Cardiac muscle cell (in vitro differentiated cells and primary cell): ENCODE results near the gene PCDH19. TPM values are rescaled to one million over a fixed set of nuclear protein-coding genes. Genes with fewer than 3 reads are reported as not detected.

ENCODE experiments used
- DNase-seq, 2 donors: peaks; one replicate each; pipeline versions ENCODE4 v3.0.0 to v3.0.0-alpha.2; 2010 to 2017; ENCODE audit warnings: low read depth in 1 of 2, low spot score in 1 of 2
- H3K27ac ChIP-seq: fragments of 200-600 bp; sonication (generic); 2 replicates; pipeline ENCODE4 v1.5.1; 2016
- H3K27me3 ChIP-seq: fragments of 200-600 bp; sonication (generic); 2 replicates; pipeline ENCODE4 v1.6.0; 2016; ENCODE audit warnings: control low read depth
- H3K36me3 ChIP-seq: fragments of 200-600 bp; sonication (generic); 2 replicates; pipeline ENCODE4 v1.5.1; 2016; ENCODE audit warnings: control low read depth
- H3K4me1 ChIP-seq: fragments of 200-600 bp; sonication (generic); 2 replicates; pipeline ENCODE4 v1.8.1; 2017; ENCODE audit warnings: low read depth, mild to moderate bottlenecking, mixed run types
- H3K4me3 ChIP-seq: fragments of 200-600 bp; sonication (generic); 2 replicates; pipeline ENCODE4 v1.5.1; 2016; ENCODE audit warnings: mild to moderate bottlenecking
- H3K9me3 ChIP-seq: fragments of 200-600 bp; sonication (generic); 2 replicates; pipeline ENCODE4 v1.5.1; 2017; ENCODE audit warnings: low read depth, mild to moderate bottlenecking, control low read depth
- polyA plus RNA-seq: library from polyadenylated mRNA; unstranded; fragments of >200 nt; fragmentation: Nextera tagmentation; extraction: Ambion mirVana; gene quantifications from 2 replicates; pipeline ENCODE4 v1.2.1, GENCODE V29; 2016
- total RNA-seq: library from RNA; depleted of rRNA; stranded (reverse); fragments of >200 nt; gene quantifications from 2 replicates; pipeline ENCODE4 v1.2.3, GENCODE V29; 2016
- TF ChIP-seq, protein P1 (sequence below): IDR thresholded peaks from 2 replicates; pipeline ENCODE4 v1.5.1; 2012; ENCODE audit warnings: low read depth, mild to moderate bottlenecking, low read length

Gene PCDH19
- total and polyA plus RNA-seq, 2 experiments from 2014 or later = 0.60 to 1.7 TPM

DNA sequence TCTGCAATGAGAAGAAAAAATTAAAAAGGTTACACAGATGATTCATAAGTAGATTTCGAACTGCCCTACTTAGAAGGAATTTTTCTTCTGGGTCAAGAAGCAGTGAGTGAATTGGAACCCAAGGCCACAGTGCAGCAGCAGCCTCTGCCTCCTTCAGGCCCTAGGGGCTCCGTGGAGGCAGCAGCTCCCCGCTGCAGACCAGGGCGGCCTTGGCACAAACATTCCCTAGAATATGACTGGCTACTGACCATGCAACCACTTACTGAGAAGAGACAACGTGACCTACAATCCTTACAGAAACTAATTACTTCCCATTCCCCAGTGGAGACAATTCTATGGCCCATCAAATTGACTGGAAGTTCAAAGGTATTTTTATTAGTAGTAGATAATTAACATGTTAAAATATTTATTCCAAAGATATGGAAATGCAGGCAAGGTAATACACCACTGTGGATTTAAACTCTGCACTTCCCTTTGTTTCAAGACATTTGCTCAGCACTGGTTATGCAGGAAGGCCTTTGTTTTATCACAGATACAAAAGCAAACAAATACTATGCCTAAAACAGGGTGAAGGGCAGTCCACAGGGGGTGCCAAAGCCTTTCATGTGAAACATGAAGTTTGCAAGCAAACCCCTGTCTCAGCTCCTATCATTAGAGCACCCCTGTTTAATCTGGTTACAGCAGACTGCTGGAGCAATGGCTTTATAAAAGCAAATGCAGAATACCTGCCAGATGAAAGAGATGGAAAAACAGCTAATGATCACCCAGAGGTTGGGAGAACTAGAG is 59.2 kb downstream of the PCDH19 start:
- Histone ChIP-seq H3K27ac (no peak overlapping the region), H3K36me3 (no peaks in the 10 kb centered on the region), H3K27me3 (no peaks in the 10 kb centered on the region), H3K4me1 (no peaks in the 10 kb centered on the region), H3K9me3 (no peaks in the 10 kb centered on the region), H3K4me3 (no peak overlapping the region)
- DNase-seq = no peak
- TF ChIP-seq, protein P1, sequence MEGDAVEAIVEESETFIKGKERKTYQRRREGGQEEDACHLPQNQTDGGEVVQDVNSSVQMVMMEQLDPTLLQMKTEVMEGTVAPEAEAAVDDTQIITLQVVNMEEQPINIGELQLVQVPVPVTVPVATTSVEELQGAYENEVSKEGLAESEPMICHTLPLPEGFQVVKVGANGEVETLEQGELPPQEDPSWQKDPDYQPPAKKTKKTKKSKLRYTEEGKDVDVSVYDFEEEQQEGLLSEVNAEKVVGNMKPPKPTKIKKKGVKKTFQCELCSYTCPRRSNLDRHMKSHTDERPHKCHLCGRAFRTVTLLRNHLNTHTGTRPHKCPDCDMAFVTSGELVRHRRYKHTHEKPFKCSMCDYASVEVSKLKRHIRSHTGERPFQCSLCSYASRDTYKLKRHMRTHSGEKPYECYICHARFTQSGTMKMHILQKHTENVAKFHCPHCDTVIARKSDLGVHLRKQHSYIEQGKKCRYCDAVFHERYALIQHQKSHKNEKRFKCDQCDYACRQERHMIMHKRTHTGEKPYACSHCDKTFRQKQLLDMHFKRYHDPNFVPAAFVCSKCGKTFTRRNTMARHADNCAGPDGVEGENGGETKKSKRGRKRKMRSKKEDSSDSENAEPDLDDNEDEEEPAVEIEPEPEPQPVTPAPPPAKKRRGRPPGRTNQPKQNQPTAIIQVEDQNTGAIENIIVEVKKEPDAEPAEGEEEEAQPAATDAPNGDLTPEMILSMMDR = no peak

DNA sequence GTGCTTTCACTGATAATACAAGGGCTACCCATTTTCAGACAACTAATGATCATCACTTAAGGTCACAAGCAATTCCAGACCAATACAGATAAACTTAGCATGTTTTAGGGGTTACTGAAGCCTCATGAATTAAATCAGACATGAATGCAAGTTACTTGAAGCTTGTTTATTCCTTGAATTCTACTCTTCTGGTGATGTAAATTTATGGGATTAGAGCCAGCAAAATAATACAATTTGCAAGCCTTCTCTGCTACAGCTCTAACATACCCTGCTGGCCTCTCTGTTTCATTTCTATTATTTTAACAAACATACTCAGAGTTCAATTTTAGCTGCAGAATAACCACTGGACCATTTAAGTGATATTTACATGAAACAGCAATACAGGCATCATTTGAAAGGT is 60.7 kb downstream of the PCDH19 start:
- no peak for DNase-seq
- Histone ChIP-seq H3K4me1 (no peaks in the 10 kb centered on the region), H3K9me3 (no peaks in the 10 kb centered on the region), H3K36me3 (no peaks in the 10 kb centered on the region), H3K27ac (no peak overlapping the region), H3K27me3 (no peaks in the 10 kb centered on the region), H3K4me3 (no peak overlapping the region)
- TF ChIP-seq, protein P1 = no peak

DNA sequence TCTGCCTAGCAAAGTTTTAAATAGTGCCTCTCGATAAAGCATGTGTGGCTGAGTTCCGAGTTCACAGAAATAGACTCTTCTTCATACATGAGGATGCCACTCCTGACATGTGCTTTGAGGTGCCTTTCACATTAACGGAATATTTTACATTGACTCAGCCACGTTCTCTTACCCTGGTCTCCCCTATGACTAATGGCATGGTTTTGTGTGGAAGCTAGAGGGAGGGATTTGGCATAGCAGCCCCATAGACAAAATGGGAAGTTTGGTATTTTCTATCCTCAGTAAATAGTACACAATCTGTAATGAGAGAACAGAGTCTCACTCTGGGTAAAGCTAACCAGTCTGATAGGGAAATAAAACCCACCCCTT is 68.9 kb downstream of the PCDH19 start:
- no peak for DNase-seq
- Histone ChIP-seq H3K36me3 (no peaks in the 10 kb centered on the region), H3K27me3 (no peaks in the 10 kb centered on the region), H3K4me3 (no peak overlapping the region), H3K27ac (no peak overlapping the region), H3K9me3 (no peaks in the 10 kb centered on the region), H3K4me1 (no peaks in the 10 kb centered on the region)
- TF ChIP-seq, protein P1 = no peak

DNA sequence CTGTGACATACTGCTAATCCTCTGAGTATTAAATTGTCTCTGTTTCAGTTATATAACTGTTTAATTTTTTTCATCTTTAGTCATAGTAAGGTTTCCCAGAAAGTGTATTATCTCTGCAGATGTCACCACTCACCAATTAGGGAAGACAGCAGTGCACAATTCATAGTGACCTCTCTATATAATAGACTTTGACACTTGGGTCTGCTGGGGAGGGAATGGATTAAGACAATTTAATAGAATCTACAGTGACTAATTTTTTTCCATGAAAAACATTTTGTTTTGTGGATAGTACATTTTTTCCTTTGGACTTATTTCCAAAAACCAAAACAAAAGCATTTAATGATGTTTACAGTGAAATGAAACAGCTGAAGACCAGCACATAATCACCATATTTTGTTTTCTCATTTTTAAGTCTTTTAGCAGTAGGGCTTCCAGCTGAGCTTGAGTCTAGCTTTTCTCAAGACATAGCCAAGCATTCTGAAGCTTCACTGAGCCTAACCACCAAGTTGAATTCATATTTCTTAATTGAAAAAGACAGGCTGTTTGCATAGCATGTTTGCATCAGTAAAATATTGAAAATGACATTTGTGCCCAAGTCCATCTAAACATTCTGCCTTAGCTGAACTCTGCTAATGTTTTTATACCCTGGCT is 69.5 kb downstream of the PCDH19 start:
- Histone ChIP-seq H3K4me3 (no peak overlapping the region), H3K9me3 (no peaks in the 10 kb centered on the region), H3K27me3 (no peaks in the 10 kb centered on the region), H3K4me1 (no peaks in the 10 kb centered on the region), H3K36me3 (no peaks in the 10 kb centered on the region), H3K27ac (no peak overlapping the region)
- DNase-seq = no peak
- TF ChIP-seq, protein P1 = no peak

DNA sequence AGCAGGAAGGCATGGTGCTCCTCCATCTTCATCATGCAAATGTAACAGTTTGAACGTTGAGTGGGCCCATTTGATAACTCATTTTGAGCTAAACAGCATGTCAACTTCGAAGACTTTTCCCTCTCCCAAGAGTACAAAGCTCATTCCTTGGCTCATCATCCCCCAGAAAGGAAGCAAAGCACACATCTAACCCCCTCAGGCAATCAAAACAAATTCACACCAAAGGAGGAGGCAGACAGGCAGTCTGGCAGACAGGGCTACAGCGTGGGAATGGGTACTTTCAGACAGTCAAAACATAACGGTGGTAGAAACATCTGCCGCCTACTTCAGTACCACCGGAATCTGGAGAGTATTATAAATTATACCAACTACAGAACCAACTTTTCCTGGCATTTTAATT is 81.7 kb downstream of the PCDH19 start:
- TF ChIP-seq, protein P1 = no peak
- no peak overlapping the region for H3K4me3 ChIP-seq
- H3K4me1 ChIP-seq = no peaks in the 10 kb centered on the region
- H3K27me3 ChIP-seq = no peaks in the 10 kb centered on the region
- no peak overlapping the region for H3K27ac ChIP-seq
- no peak for DNase-seq
- H3K36me3 ChIP-seq = no peaks in the 10 kb centered on the region
- H3K9me3 ChIP-seq = no peaks in the 10 kb centered on the region
